K562 (cell line): Measurements from ENCODE around the gene C19orf44. TPM values are rescaled to one million over a fixed set of nuclear protein-coding genes. Genes with fewer than 3 reads are reported as not detected.

ENCODE experiments used
- CREB1 ChIP-seq, 2 experiments: sonication (generic) in 1 of 2; formaldehyde crosslinking in 1 of 2; IDR thresholded peaks; 2 replicates each; pipeline versions ENCODE4 v1.6.1 to v1.8.0; 2012 to 2022; ENCODE audit warnings: inconsistent platforms in 1 of 2, mild to moderate bottlenecking in 1 of 2, missing genetic modification reagents in 1 of 2, moderate library complexity in 1 of 2
- CTCF ChIP-seq, 3 experiments: IDR thresholded peaks in 2 of 3; conservative IDR thresholded peaks in 1 of 3; 2 replicates each; pipeline ENCODE4 v1.5.1; 2011 to 2012; ENCODE audit warnings: low read length in 3 of 3, mild to moderate bottlenecking in 3 of 3, control low read depth in 2 of 3, improper control_type of control experiment in 1 of 3, inconsistent platforms in 1 of 3, low read depth in 1 of 3, mixed read lengths in 1 of 3, moderate library complexity in 1 of 3; ENCODE audit not compliant: insufficient read depth in 2 of 3
- GABPA ChIP-seq: fragments of 200-800 bp; sonication (Bioruptor generic); conservative IDR thresholded peaks from 2 replicates; pipeline ENCODE4 v1.6.1; 2016; ENCODE audit warnings: low read depth, missing genetic modification characterization, missing compliant biosample characterization
- GATA2 ChIP-seq: sonication (generic); formaldehyde crosslinking; IDR thresholded peaks from 2 replicates; pipeline ENCODE4 v1.4.0; 2020; ENCODE audit warnings: mild to moderate bottlenecking, missing genetic modification reagents
- KDM5B ChIP-seq: fragments of 200-600 bp; sonication (generic); IDR thresholded peaks from 2 replicates; pipeline ENCODE4 v1.6.1; 2012; ENCODE audit warnings: low read depth, mild to moderate bottlenecking, moderate library complexity, low read length, control low read depth, inconsistent platforms; ENCODE audit not compliant: insufficient replicate concordance
- MTA3 ChIP-seq: fragments of 450-650 bp; formaldehyde crosslinking; IDR thresholded peaks from 2 replicates; pipeline ENCODE4 v1.6.1; 2017; ENCODE audit warnings: mild to moderate bottlenecking, borderline replicate concordance
- PML ChIP-seq: IDR thresholded peaks from 2 replicates; pipeline ENCODE4 v1.6.1; 2012; ENCODE audit warnings: low read length, inconsistent platforms
- RBBP5 ChIP-seq: fragments of 200-600 bp; sonication (generic); IDR thresholded peaks from 2 replicates; pipeline ENCODE4 v1.6.1; 2012; ENCODE audit warnings: borderline replicate concordance, mild to moderate bottlenecking, low read length, control low read depth, inconsistent platforms; ENCODE audit not compliant: insufficient read depth, poor library complexity, severe bottlenecking
- REST ChIP-seq, 2 experiments: fragments of 450-650 bp; formaldehyde crosslinking in 1 of 2; IDR thresholded peaks; 2 replicates each; pipeline versions ENCODE4 v1.4.0 to v1.6.1; 2014 to 2020; ENCODE audit warnings: mild to moderate bottlenecking in 2 of 2, borderline replicate concordance in 1 of 2, low read depth in 1 of 2
- SP2 ChIP-seq: IDR thresholded peaks from 2 replicates; pipeline ENCODE4 v1.6.1; 2011; ENCODE audit warnings: mild to moderate bottlenecking, low read depth, low read length, moderate library complexity; ENCODE audit not compliant: poor library complexity, severe bottlenecking; ENCODE audit errors: extremely low read depth
- TAF1 ChIP-seq: IDR thresholded peaks from 2 replicates; pipeline ENCODE4 v1.6.1; 2011; ENCODE audit warnings: mild to moderate bottlenecking, low read length, moderate library complexity; ENCODE audit not compliant: insufficient read depth, control insufficient read depth, severe bottlenecking; ENCODE audit errors: extremely low read depth
- TCF7 ChIP-seq: sonication (generic); IDR thresholded peaks from 2 replicates; pipeline ENCODE4 v1.6.1; 2016; ENCODE audit warnings: antibody characterized with exemption, borderline replicate concordance
- TFAM ChIP-seq: fragments of 250-450 bp; sonication (Bioruptor Pico); conservative IDR thresholded peaks from 2 replicates; pipeline ENCODE4 v1.5.0; 2021; ENCODE audit warnings: mild to moderate bottlenecking, moderate library complexity
- ZBTB7A ChIP-seq: IDR thresholded peaks from 2 replicates; pipeline ENCODE4 v1.6.1; 2011; ENCODE audit warnings: low read depth, mild to moderate bottlenecking, low read length, moderate library complexity, borderline replicate concordance; ENCODE audit not compliant: control insufficient read depth
- ZNF175 ChIP-seq: fragments of 200-800 bp; sonication (Bioruptor generic); IDR thresholded peaks from 2 replicates; pipeline ENCODE4 v1.6.1; 2016; ENCODE audit warnings: low read depth, mild to moderate bottlenecking, missing genetic modification characterization, missing compliant biosample characterization
- ZNF764 ChIP-seq: fragments of 250-450 bp; sonication (Bioruptor Pico); IDR thresholded peaks from 2 replicates; pipeline ENCODE4 v1.4.0; 2020; ENCODE audit warnings: low read depth, mild to moderate bottlenecking, moderate library complexity
- polyA plus RNA-seq, 8 experiments: library from polyadenylated mRNA; depleted of rRNA in 4 of 8; stranded (reverse) in 5 of 8; unstranded in 3 of 8; fragments of >200 nt; fragmentation: Nextera tagmentation in 2 of 8; fragmentation: Illumina TruSeq in 1 of 8; extraction: Ambion mirVana in 2 of 8; extraction: Trizol in 1 of 8; gene quantifications; 2 replicates each; pipeline versions ENCODE4 v1.2.1 to v1.2.3, GENCODE V29; 2011 to 2014; ENCODE audit warnings: inconsistent platforms in 1 of 8, missing spikeins in 1 of 8
- total RNA-seq, 7 experiments: library from RNA; depleted of rRNA in 6 of 7; stranded (reverse); fragments of >200 nt in 6 of 7; fragmentation: Illumina TruSeq in 2 of 7; extraction: Trizol in 2 of 7; gene quantifications; 2 replicates each; pipeline versions ENCODE4 v1.2.1 to v1.2.3, GENCODE V29; 2011 to 2021; ENCODE audit warnings: low replicate concordance in 1 of 7

The C19orf44 gene
- total and polyA plus RNA-seq, 9 of the 15 experiments (the other 6 are each of a cell fraction or from before 2014, with no cell fraction given): 0.41 to 7.7 (median 3.5) TPM

GRCh38 chr19:16495982-16496612 is at the start of gene C19orf44, which contains the start of gene CALR3 (continued):
- TF ChIP-seq KDM5B: peak; percentile 74
- TF ChIP-seq MTA3: peak; percentile 66; the same call in 1 of the 2 replicates
- TF ChIP-seq PML: peak; percentile 45; the same call in 1 of the 2 replicates
- peak; percentile 21; the same call in 1 of the 2 replicates for TF ChIP-seq REST (IDR thresholded peaks at IDR 0.05; ENCODE audit: borderline replicate concordance)
- 0 out of 2 replicates have a peak, but pooled peaks have one; percentile 36 for TF ChIP-seq REST (CRISPR knock-in tag; IDR thresholded peaks at IDR 0.05; ENCODE audit: low read depth)
- peak; percentile 83 for TF ChIP-seq CREB1 (IDR thresholded peaks at IDR 0.05)
- TF ChIP-seq CREB1 (CRISPR knock-in tag; IDR thresholded peaks at IDR 0.05): peak; percentile 86
- TF ChIP-seq ZNF764 (CRISPR knock-in tag): no peak
- TF ChIP-seq GATA2: no peak
- peak; percentile 95 for TF ChIP-seq GABPA
- peak; percentile 16; the same call in 1 of the 2 replicates for TF ChIP-seq ZBTB7A
- peak; percentile 86 for TF ChIP-seq ZNF175
- TF ChIP-seq SP2: peak; percentile 37
- TF ChIP-seq TCF7: no peak
- TF ChIP-seq RBBP5: peak; percentile 47
- peak; percentile 71 for TF ChIP-seq TAF1
- TF ChIP-seq TFAM (CRISPR knock-in tag): no peak
- peak in 2 of 3 experiments; percentile 30 to 40; a peak in 2 of 6 replicates for TF ChIP-seq CTCF (IDR thresholded peaks at IDR 0.05 in 2 of 3, conservative IDR thresholded peaks at IDR 0.05 in 1 of 3; ENCODE audit: insufficient read depth in 2 of 3, low read depth in 1 of 3, low read length in 3 of 3)
